ENCODE results near the gene UGT1A1.

Gene UGT1A1

GRCh38 chr2:233817361-233817911, 57.4 kb downstream of the UGT1A1 start:
- DNase-seq (ENCODE audit: low read depth): no peak

- DNase-seq (ENCODE audit: low read depth): no peak
Observed at GRCh38 chr2:233817995-233818638, 58.0 kb downstream of the UGT1A1 start.

GRCh38 chr2:233818639-233819621, 58.9 kb downstream of the UGT1A1 start:
- no peak for DNase-seq (ENCODE audit: low read depth)

GRCh38 chr2:233819884-233820773, 60.1 kb downstream of the UGT1A1 start:
- DNase-seq (ENCODE audit: low read depth): no peak

GRCh38 chr2:233820774-233821105, 60.7 kb downstream of the UGT1A1 start:
- DNase-seq (ENCODE audit: low read depth): no peak

- DNase-seq (ENCODE audit: low read depth): no peak
Observed at GRCh38 chr2:233821196-233821595, 61.1 kb downstream of the UGT1A1 start.

- no peak for DNase-seq (ENCODE audit: low read depth)
Observed at GRCh38 chr2:233821709-233822100, 61.6 kb downstream of the UGT1A1 start.

GRCh38 chr2:233822101-233822771, 62.2 kb downstream of the UGT1A1 start:
- no peak for DNase-seq (ENCODE audit: low read depth)
